ENCODE results near the gene ORM2.

The ORM2 gene

DNA sequence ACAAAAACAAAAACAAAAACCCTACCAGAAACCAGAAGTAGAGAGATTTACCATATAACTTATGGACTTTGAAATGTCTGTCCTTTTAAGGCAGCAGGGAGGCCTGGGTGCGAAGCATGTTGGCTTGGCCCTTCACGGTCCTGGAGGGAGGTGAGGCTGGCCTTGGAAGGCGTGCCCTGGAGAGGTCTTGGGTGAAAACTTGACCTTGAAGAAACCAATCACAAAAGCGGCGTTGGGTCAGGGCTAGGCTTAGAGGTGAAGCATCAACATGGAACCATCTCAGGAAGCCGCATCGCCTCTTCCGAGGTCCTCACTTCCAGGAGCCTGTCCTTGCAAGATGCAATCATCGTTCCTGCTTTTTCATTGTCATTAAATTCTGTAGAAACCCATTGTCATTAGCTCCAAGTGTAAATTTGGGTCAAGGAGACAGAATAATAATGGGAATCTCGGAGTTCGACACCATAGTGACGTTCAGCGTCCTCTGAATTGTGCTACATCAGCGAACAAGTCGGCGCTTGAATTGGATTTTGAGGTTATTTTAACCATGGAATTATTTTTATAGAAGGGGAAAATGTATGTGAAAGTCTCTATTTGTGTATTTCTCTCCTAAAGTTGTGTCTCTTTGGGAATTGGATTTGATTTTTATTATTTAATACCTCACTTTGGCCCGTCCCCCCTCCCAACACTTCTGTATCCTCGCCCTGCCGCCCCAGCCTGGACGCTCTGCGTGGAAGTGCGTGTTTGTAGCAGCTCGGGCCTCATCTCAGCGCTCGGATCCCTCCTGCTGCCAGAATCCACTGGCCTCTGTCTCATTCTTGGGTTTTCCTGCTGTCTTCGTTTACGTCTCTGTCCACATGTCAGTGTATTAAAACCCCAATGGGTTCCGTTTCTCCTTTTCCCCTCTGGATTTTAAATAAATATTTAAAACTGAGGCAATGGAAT lies 17.8 kb upstream of the ORM2 start:
- H2AFZ ChIP-seq (ENCODE audit: low read depth): no peak overlapping the region
- TF ChIP-seq, protein P1, sequence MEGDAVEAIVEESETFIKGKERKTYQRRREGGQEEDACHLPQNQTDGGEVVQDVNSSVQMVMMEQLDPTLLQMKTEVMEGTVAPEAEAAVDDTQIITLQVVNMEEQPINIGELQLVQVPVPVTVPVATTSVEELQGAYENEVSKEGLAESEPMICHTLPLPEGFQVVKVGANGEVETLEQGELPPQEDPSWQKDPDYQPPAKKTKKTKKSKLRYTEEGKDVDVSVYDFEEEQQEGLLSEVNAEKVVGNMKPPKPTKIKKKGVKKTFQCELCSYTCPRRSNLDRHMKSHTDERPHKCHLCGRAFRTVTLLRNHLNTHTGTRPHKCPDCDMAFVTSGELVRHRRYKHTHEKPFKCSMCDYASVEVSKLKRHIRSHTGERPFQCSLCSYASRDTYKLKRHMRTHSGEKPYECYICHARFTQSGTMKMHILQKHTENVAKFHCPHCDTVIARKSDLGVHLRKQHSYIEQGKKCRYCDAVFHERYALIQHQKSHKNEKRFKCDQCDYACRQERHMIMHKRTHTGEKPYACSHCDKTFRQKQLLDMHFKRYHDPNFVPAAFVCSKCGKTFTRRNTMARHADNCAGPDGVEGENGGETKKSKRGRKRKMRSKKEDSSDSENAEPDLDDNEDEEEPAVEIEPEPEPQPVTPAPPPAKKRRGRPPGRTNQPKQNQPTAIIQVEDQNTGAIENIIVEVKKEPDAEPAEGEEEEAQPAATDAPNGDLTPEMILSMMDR (conservative IDR thresholded peaks at IDR 0.05; ENCODE audit: low read depth, low read length): no peak
- H3K9ac ChIP-seq: no peak overlapping the region

DNA sequence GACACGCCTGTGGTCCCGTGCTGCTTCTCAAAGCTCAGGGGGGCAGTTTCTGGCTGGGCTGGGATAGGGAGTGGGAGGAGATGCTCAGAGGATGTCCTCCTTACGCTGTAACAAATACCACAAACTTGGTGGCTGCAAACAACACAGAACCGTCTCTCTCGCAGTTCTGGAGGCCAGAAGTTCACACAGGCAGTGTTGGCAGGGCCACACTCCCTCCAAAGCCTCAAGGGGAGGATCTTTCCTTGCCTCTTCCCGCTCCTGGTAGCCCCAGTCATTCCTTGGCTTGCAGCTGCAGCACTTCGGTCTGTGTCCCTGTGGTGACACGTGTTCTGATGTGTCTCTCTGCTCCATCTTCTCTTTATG lies 17.2 kb upstream of the ORM2 start:
- H3K79me2 ChIP-seq (ENCODE audit: insufficient read depth, low read depth): no peaks in the 10 kb centered on the region
- H3K27ac ChIP-seq: no peak overlapping the region
- H3K9ac ChIP-seq: no peak overlapping the region
- no peaks in the 10 kb centered on the region for H3K36me3 ChIP-seq (ENCODE audit: insufficient read depth)
- no peaks in the 10 kb centered on the region for H4K20me1 ChIP-seq (ENCODE audit: insufficient read depth)
- no peak overlapping the region for H3K4me2 ChIP-seq
- peaks cover 2% of the 10 kb centered on the region for H3K4me1 ChIP-seq (ENCODE audit: low read depth, poor library complexity, severe bottlenecking)
- H2AFZ ChIP-seq (ENCODE audit: low read depth): no peak overlapping the region
- TF ChIP-seq, protein P1 (conservative IDR thresholded peaks at IDR 0.05; ENCODE audit: low read depth, low read length): no peak
- no peaks in the 10 kb centered on the region for H3K27me3 ChIP-seq (ENCODE audit: insufficient read depth, low read depth)
- no peak overlapping the region for H3K4me3 ChIP-seq (IDR thresholded peaks at IDR 0.05; ENCODE audit: insufficient read depth, low read depth, low read length)

More for the DNA sequence above, 17.8 kb upstream of the ORM2 start:
- Histone ChIP-seq H3K4me2 (no peak overlapping the region), H3K36me3 (ENCODE audit: insufficient read depth) (no peaks in the 10 kb centered on the region), H4K20me1 (ENCODE audit: insufficient read depth) (no peaks in the 10 kb centered on the region), H3K4me1 (ENCODE audit: low read depth, poor library complexity, severe bottlenecking) (no peaks in the 10 kb centered on the region), H3K4me3 (IDR thresholded peaks at IDR 0.05; ENCODE audit: insufficient read depth, low read depth, low read length) (no peak overlapping the region), H3K79me2 (ENCODE audit: insufficient read depth, low read depth) (no peaks in the 10 kb centered on the region), H3K27ac (no peak overlapping the region), H3K27me3 (ENCODE audit: insufficient read depth, low read depth) (no peaks in the 10 kb centered on the region)

DNA sequence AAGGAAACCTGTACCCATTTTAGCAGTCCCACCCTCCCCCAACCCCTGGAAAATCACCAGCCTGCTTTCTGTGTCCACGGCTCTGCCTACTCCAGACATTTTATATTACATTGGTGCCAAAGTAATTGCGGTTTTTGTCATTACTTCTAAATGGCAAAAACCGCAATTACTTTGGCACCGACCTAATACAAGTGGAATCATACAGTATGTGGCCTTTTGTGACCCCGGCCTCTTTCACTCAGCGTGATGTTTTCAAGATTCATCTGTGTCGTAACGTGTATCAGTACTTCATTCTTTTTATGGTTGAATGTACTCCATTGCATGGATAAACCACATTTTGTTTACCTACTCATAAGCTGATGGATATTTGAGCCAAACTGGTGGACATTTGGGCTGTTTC lies 16.5 kb upstream of the ORM2 start:
- no peak overlapping the region for H3K4me2 ChIP-seq
- H4K20me1 ChIP-seq (ENCODE audit: insufficient read depth): no peaks in the 10 kb centered on the region
- H3K4me1 ChIP-seq (ENCODE audit: low read depth, poor library complexity, severe bottlenecking): peaks cover 8% of the 10 kb centered on the region
- H3K79me2 ChIP-seq (ENCODE audit: insufficient read depth, low read depth): no peaks in the 10 kb centered on the region
- H3K36me3 ChIP-seq (ENCODE audit: insufficient read depth): no peaks in the 10 kb centered on the region
- TF ChIP-seq, protein P1 (conservative IDR thresholded peaks at IDR 0.05; ENCODE audit: low read depth, low read length): no peak
- no peak overlapping the region for H3K9ac ChIP-seq
- H3K27ac ChIP-seq: no peak overlapping the region
- H3K27me3 ChIP-seq (ENCODE audit: insufficient read depth, low read depth): no peaks in the 10 kb centered on the region
- no peak overlapping the region for H2AFZ ChIP-seq (ENCODE audit: low read depth)
- H3K4me3 ChIP-seq (IDR thresholded peaks at IDR 0.05; ENCODE audit: insufficient read depth, low read depth, low read length): no peak overlapping the region

DNA sequence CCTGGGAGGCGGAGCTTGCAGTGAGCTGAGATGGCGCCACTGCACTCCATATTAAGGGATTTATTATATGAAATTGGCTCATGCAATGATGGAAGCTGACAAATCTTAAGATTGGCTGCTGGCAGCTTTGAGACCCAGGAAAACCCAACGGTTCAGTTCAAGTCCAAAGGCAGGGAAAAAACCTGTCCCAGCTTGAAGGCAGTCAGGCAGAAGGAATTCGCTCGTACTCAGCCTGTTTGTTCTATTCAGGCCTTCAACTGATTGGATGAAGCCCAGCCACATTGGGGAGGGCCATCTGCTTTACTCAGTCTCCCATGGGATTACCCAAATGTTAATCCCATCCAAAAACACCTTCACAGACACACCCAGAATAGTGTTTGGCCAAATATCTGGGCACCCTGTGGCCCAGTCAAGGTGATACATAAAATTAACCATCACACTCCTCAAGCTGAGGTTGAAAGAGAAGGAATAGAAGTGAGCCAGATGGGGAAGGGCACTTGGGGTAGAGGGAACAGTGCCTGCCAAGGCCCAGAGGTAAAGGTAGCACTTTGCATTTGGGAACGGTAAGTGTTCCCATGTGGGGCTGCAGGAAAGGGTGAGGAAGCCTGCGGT lies 15.3 kb upstream of the ORM2 start:
- TF ChIP-seq, protein P1 (conservative IDR thresholded peaks at IDR 0.05; ENCODE audit: low read depth, low read length): no peak
- Histone ChIP-seq H3K36me3 (ENCODE audit: insufficient read depth) (no peaks in the 10 kb centered on the region), H2AFZ (ENCODE audit: low read depth) (no peak overlapping the region), H3K27me3 (ENCODE audit: insufficient read depth, low read depth) (no peaks in the 10 kb centered on the region), H3K4me1 (ENCODE audit: low read depth, poor library complexity, severe bottlenecking) (peaks cover 9% of the 10 kb centered on the region), H3K4me2 (no peak overlapping the region), H3K79me2 (ENCODE audit: insufficient read depth, low read depth) (no peaks in the 10 kb centered on the region), H3K4me3 (IDR thresholded peaks at IDR 0.05; ENCODE audit: insufficient read depth, low read depth, low read length) (no peak overlapping the region), H4K20me1 (ENCODE audit: insufficient read depth) (no peaks in the 10 kb centered on the region), H3K9ac (no peak overlapping the region), H3K27ac (no peak overlapping the region)
